GM12873 (cell line): ENCODE data around the gene STARD13.

ENCODE experiments used
- TF ChIP-seq, protein P1 (sequence below): IDR thresholded peaks from 2 replicates; pipeline ENCODE4 v1.5.1; 2012; ENCODE audit warnings: low read depth, mild to moderate bottlenecking, moderate library complexity, low read length, control low read depth; ENCODE audit not compliant: insufficient read depth; ENCODE audit errors: missing control alignments

Gene STARD13

DNA sequence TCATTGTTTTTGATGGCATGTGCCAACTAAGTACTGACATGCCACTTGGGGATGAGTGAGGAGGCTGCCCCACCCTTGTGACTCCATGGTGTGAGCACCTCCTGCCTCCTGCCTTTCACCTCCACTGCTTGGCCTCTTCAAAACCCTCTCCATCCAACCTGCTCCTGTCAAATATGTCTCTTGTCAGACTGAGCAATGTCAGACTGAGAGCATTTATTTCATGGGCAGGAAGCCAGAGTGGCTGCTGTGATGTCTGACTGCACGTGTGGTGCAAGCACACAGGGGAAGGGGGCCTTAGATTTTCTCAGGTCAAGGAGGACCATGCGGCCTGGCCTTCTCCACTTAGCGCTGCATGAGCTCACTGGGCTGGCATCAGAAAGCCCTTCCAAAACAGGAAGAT, 68.3 kb downstream of the STARD13 start:
- TF ChIP-seq, protein P1, sequence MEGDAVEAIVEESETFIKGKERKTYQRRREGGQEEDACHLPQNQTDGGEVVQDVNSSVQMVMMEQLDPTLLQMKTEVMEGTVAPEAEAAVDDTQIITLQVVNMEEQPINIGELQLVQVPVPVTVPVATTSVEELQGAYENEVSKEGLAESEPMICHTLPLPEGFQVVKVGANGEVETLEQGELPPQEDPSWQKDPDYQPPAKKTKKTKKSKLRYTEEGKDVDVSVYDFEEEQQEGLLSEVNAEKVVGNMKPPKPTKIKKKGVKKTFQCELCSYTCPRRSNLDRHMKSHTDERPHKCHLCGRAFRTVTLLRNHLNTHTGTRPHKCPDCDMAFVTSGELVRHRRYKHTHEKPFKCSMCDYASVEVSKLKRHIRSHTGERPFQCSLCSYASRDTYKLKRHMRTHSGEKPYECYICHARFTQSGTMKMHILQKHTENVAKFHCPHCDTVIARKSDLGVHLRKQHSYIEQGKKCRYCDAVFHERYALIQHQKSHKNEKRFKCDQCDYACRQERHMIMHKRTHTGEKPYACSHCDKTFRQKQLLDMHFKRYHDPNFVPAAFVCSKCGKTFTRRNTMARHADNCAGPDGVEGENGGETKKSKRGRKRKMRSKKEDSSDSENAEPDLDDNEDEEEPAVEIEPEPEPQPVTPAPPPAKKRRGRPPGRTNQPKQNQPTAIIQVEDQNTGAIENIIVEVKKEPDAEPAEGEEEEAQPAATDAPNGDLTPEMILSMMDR: no peak

DNA sequence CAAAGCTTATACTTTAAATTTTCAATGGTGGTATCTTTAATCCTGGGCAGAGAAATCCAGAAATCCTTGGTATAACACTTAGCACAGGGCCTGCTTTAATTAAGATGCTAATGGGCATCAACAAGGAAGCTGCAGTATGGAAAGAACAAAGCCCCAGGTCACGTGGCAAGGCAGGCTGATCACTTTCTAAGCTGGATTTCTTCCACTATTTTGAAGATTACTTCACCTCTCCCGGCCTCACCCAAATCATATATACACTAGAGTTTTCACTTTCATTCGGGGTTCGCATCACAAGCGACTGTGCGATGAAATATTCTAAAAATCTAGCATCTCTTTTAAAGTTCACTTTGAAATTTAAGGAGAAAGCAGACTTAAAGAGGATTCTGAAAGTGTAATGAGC, 71.8 kb downstream of the STARD13 start:
- TF ChIP-seq, protein P1: no peak

DNA sequence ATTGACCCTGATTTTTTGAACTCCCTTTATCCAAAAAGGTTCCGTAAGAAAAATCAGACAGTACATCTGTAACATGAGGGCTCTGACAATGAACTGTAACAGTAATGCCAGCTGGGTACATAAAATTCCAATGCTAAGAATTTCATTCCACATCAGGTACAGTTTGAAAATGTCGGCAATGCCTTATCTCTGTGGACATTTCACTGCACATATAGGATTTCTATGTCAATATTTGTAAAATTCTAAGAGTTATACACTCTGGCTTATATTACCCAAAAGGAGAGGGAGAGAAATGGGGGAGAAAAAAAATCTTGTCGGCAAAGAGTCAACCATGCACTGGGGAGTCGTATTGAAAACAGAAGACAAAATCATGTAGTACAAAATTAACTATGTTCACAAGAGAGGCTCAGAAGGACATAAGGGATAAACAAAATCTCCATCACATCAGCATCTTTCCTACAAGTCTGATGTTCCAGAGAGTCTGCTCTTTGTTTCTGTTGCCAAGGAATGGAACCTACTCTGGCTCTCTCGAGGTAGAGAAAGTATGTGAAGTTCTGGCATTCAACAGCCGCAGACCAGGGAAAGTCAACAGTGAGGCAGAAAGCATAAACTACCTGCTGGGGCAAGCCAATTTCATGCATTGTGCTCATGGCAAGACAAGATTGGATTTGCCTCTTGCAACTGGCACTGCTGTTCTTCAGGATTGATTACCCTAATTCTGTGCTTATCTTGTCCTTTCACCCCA, 72.4 kb downstream of the STARD13 start:
- TF ChIP-seq, protein P1: no peak

DNA sequence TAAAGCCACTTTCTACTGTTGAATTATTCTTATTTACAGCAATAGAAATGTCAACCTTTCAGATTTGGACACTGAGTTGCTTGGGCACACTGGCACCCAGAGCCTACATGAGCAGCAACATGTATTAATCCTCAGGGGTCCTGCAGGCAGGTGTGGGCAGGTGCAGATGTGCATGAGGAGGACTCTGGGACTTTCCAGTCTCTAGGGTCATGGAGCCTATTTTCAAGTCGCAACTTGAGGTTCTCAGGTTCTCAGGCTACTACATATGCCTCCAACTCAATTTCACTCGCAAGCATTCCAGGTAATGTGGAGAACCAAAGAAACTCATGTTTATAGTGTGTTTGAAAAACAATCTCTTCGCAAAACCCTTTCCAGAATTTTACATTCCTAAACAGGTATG, 73.2 kb downstream of the STARD13 start:
- TF ChIP-seq, protein P1: no peak

DNA sequence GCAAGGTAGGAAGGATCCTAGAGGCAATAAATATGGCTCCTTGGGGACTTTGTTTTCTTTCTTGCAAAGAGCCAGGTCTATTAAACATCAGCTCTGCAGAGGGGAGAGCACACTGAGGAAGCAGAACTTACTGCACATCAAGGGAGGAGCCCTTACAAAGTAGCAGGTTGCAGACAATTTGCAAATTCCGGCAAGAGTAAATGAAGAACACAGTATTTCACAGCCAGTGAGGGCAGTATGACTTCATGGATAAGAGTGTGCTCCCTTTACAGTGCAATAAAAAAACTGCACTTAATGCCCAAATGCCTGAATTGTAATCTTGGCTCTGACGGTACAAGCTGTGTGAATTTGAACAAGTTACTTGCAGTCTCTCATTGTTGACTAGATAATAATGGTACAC, 75.5 kb downstream of the STARD13 start:
- TF ChIP-seq, protein P1: no peak

DNA sequence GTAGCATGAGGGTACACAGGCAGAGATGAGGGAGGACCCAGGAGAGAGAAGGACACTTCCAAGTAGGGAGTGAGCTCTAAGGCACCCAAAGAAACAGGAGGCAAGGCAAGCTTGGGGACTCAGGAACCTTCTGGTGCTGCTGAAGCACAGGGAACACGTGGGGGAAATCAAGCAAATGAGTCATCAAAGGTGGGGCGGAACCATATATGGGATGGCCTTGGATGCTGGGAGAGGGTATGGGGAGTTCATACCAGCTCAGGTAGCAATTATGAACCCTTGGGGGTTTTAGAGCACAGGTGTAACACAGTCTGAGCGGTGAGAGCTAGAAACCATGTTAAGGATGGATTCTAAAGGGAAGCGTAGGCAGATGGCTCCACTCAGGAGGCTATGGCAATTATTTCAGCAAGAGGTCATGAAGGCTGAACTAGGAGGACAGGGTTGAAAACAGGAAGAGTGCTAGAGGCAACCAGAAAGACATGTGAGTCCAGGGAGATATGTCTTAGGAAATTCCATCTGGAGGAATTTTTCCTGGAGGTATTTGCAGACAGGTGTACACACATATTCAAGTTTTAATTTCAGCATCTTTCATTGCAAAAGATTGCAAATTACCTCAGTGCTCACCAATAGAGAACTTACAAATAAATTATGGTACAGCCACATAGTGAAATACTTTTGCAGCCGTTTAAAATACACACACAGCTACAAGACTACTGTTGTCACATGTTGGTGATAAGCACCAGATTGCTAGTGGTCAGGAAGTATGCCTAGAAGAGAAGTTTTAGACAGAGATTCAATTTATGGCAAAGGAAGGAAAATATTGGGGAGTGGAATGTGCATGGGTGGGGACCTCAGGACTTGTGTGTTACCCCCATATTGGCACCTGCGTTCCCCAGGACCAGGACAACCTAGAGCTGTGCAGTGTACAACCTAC, 77.0 kb downstream of the STARD13 start:
- TF ChIP-seq, protein P1: no peak

DNA sequence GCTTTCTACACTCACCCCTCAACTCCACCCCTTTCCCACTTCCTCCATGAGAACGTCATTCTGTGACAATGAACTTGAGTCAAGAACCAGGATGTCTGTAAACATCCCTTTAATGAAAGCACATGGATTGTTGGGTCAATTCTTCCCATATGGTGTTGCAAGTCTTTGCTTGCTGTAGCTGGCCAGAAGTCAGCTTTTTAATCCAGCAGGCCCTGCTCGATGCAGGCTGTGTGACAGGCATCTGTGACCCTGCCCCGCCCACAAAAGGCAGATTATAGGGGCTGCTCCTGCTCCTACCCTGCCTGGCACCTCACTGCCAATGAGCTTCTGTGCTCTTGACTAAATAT, 78.0 kb downstream of the STARD13 start:
- TF ChIP-seq, protein P1: no peak
